ENCODE results near the gene EPB41L3.

EPB41L3 gene

DNA sequence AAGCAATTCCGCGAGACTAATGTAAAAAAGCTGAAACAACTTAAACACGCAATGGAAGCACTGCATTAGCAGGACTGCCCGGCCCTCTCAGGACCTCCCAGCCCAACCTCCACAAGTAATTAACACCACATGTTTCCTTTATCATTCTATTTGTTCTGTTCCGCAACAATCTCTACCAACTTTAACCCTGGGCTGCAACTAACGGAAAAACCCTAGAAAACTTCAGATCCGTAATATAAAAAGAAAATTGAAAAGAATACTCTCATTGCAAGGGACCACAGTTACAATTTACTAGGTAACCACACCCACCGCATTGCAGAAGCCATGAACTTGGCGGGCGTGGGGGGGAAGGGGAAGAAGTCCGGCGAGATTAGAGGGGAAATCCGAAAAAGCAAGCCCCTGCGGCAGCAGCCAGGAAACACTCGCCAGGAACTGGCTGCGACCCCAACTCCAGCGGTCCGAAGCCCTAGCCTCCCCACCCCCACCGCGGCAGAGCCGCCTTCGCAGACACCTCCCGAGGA, 1.2 kb downstream of the EPB41L3 start:
- Mint-ChIP-seq H3K27ac (no peak overlapping the region), H3K4me1 (no peaks in the 10 kb centered on the region), H3K9me3 (no peaks in the 10 kb centered on the region), H3K4me3 (no peak overlapping the region), H3K36me3 (no peaks in the 10 kb centered on the region)
- DNase-seq (ENCODE audit: low spot score in 2 of 2) (no peak), ATAC-seq (no peak)

DNA sequence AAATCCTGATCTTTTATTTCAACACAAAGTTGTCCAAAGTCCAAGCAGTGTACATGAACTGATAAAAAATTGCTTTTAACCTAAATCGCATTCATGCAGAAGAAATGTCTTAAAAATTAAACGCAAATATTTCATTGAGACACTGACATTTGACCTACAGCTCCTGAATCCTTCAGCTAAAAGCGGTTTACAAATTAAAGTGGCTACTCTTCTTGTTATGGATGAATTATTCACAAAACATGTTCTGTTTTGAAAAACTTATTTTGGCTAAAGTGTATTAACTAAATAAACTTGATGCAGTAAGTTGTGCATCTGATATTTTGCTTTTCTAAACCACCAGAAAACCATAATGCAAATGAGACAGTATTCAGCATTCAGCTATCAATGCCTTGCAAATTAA, 2.2 kb downstream of the EPB41L3 start:
- H3K27ac Mint-ChIP-seq = no peak overlapping the region

DNA sequence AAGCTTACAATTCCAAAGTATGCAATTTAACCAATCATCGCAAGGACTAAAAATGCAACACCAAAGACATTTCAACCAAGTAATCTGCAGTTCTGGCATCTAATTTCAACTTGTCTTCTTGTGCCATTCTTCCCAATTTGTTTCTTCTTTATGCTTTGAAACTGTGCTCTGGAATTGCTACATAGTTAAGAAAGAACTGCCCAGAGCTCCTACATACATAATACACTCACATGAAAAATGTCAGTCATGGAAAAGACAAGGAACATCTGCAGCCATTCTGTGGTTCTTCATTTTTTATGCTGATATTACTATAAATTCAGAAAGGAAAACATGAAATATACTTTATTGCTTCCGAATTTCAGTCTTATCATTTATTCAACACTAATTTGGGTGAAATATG, 4.4 kb downstream of the EPB41L3 start:
- Mint-ChIP-seq H3K36me3 (no peaks in the 10 kb centered on the region), H3K4me3 (no peak overlapping the region), H3K9me3 (no peaks in the 10 kb centered on the region), H3K4me1 (no peaks in the 10 kb centered on the region), H3K27ac (no peak overlapping the region)
- DNase-seq (ENCODE audit: low spot score in 2 of 2) = no peak
- ATAC-seq = no peak

More for the DNA sequence above, 2.2 kb downstream of the EPB41L3 start:
- H3K4me1 Mint-ChIP-seq = no peaks in the 10 kb centered on the region
- H3K9me3 Mint-ChIP-seq = no peaks in the 10 kb centered on the region
- H3K4me3 Mint-ChIP-seq = no peak overlapping the region
- ATAC-seq (no peak), DNase-seq (ENCODE audit: low spot score in 2 of 2) (no peak)
- H3K36me3 Mint-ChIP-seq = no peaks in the 10 kb centered on the region

DNA sequence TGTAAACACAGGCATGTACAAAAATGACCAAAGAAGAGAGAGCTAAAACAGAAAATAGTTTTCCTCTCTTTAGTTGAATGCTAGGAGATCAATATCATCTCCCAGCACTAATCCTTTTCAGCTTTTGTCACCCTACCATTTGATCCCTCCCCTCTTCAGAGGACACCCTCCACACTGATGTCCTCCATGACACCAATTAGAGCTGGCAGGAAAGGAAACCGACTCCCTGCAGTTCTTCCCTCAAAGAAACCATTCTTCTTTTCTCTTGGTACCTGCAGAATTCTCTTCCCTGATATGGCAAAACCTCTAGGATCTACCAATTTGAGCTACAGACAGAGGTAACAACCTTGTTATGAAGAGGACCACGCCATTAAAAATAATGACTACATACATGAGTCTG, 5.3 kb downstream of the EPB41L3 start:
- H3K4me3 Mint-ChIP-seq = no peak overlapping the region
- ATAC-seq = no peak
- no peak overlapping the region for H3K27ac Mint-ChIP-seq
- H3K4me1 Mint-ChIP-seq = no peaks in the 10 kb centered on the region
- no peaks in the 10 kb centered on the region for H3K36me3 Mint-ChIP-seq
- no peak for DNase-seq (ENCODE audit: low spot score in 2 of 2)
- no peaks in the 10 kb centered on the region for H3K9me3 Mint-ChIP-seq

DNA sequence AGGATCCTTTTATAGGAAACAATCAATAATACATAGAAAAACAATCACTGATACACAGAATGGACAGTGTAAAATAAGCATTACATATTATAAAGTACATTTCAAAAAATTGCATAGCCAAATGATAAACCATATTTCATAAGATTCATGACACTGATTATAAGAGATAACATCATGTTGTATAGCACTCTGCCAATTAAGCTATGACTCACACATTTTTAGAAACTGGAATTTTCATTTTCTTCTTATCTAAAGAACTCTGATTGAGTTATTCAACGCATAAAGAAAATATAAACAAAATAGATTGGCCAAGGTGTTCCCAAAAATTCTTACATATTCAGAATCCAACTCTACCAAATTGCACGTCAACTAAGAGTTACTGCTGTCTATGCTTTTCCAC, 5.9 kb downstream of the EPB41L3 start:
- DNase-seq (ENCODE audit: low spot score in 2 of 2) (no peak), ATAC-seq (no peak)
- H3K36me3 Mint-ChIP-seq = no peaks in the 10 kb centered on the region
- H3K4me1 Mint-ChIP-seq = no peaks in the 10 kb centered on the region
- no peak overlapping the region for H3K27ac Mint-ChIP-seq
- H3K4me3 Mint-ChIP-seq = no peak overlapping the region
- H3K9me3 Mint-ChIP-seq = no peaks in the 10 kb centered on the region

DNA sequence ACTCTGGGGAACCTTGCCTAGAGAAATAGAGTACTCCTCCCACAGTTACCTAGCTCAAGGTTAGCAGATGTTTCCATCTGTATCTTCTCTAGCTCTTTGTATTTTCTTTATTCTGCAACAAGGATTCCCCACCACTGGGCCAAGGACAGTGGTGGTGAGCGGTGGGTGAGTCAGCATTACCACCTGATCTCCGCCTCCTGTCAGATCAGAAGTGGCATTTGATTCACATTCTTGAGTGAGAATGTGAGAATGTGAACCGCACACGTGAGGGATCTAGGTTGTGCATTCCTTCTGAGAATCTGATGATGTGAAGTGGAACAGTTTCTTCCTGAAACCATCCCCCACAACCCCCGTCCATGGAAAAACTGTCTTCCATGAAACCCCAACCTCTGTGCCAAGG, 9.0 kb downstream of the EPB41L3 start:
- ATAC-seq (no peak), DNase-seq (ENCODE audit: low spot score in 2 of 2) (no peak)
- Mint-ChIP-seq H3K36me3 (no peaks in the 10 kb centered on the region), H3K9me3 (no peaks in the 10 kb centered on the region), H3K4me3 (no peak overlapping the region), H3K4me1 (no peaks in the 10 kb centered on the region), H3K27ac (no peak overlapping the region)

DNA sequence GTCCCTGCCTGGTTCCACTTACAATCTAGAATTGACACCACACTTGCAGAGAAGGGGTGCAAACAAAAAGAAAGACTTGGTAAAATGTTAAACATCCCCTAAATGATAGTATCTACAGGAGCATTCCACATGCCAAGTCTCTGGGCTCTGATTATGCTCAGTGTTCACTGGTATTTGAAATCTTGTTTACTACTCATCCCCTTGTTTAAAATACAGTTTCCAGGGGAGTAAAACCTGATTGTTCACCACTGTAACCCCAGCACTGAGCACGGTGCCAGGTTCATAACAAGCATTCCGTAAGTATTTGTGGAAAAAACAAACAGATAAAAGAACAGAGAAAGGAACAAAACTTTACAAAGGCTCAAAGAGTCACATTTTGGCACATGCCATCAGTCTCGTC, 11.7 kb downstream of the EPB41L3 start:
- no peaks in the 10 kb centered on the region for H3K36me3 Mint-ChIP-seq
- no peak overlapping the region for H3K27ac Mint-ChIP-seq
- no peak for ATAC-seq
- H3K4me1 Mint-ChIP-seq = no peaks in the 10 kb centered on the region
- H3K4me3 Mint-ChIP-seq = no peak overlapping the region
- no peaks in the 10 kb centered on the region for H3K9me3 Mint-ChIP-seq
- no peak for DNase-seq (ENCODE audit: low spot score in 2 of 2)

DNA sequence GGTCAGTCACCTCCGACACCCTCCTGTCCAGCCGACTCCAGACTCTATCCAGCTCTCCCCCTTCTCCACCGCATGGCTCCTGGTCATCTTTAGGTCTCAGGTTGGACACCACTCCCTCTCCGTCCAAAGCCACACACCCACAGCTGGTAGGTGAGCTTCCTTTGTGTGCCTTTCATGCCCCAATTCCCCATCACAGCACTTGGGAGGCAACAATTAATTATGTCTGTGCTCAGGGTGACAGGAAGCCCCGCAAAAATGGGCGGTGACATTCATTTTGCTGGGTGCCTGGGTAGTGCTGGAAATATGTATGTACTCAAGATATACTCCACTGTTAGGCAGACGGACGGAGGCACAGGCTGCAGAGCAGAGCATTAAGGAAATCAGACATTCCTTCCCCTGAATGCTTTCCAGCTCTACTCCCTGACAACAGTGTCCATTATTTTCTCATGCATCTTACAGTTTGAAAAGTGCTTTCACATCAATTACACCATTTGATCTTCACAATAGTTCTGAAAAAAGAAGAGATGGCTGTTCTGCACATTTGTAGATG, 13.1 kb downstream of the EPB41L3 start:
- no peak for DNase-seq (ENCODE audit: low spot score in 2 of 2)
- no peaks in the 10 kb centered on the region for H3K36me3 Mint-ChIP-seq
- H3K9me3 Mint-ChIP-seq = no peaks in the 10 kb centered on the region
- no peak overlapping the region for H3K27ac Mint-ChIP-seq
- no peak overlapping the region for H3K4me3 Mint-ChIP-seq
- no peaks in the 10 kb centered on the region for H3K4me1 Mint-ChIP-seq
- ATAC-seq = no peak

DNA sequence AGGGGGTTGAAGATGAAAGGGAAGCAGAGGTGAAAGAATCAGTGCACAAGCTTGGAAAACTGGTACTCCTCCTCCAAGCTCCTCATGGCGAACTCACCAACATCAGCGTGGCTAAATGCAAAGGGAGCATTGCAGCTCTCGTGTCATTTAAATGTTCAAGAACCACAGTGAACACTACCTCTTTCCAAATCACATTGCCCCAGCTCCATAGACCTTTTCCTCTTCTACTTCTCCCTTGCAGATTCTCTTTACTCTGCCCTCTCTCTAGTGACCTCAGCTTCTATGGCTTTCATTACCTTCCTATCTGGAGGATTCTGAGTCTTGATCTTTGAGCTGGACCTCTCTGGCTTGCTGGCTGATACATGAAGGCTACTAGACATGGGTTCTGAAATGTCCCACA, 14.3 kb downstream of the EPB41L3 start:
- DNase-seq (ENCODE audit: low spot score in 2 of 2) (no peak), ATAC-seq (no peak)
- H3K36me3 Mint-ChIP-seq = no peaks in the 10 kb centered on the region
- H3K4me1 Mint-ChIP-seq = no peaks in the 10 kb centered on the region
- H3K4me3 Mint-ChIP-seq = no peak overlapping the region
- no peak overlapping the region for H3K27ac Mint-ChIP-seq
- H3K9me3 Mint-ChIP-seq = no peaks in the 10 kb centered on the region

DNA sequence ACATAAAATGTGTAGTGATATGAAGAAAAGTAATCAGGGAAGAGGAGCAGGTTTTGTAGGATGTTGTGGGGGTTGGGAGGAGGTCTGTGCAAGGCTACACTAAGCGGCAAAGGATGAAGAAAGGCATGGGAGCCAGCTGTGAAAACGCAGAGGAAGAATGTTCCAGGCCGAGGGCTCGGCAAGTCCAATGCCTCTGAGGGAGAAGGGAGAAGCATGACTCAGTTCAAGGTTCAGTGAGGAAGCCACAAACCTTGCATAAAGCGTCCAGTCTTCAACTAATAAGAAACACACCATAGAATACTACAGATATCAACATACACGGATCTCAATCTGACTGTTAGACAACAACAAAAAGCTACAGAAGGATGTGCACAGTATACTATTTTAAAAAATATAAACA, 16.2 kb downstream of the EPB41L3 start:
- Mint-ChIP-seq H3K4me3 (no peak overlapping the region), H3K9me3 (no peaks in the 10 kb centered on the region), H3K36me3 (no peaks in the 10 kb centered on the region), H3K4me1 (no peaks in the 10 kb centered on the region), H3K27ac (no peak overlapping the region)
- no peak for DNase-seq (ENCODE audit: low spot score in 2 of 2)
- no peak for ATAC-seq

DNA sequence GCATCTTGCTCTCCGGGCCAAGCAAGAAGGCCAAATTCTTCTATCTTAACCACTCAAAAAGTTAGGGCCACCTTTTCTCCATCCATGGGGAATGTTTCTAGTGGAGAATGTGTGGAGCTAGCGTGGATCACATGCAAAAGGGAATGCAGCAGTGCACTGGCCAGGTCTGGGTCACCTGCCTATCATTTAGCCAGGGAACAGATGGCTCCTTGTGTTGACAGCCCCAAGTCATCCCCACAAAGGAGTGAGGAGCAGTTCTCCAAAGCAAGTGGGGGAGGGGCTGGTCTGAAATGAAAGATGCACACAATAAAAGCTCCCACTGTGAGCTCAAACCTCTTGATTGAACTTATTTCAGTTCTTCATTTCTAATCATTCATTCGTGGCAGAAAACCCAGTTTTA, 19.1 kb downstream of the EPB41L3 start:
- Mint-ChIP-seq H3K36me3 (no peaks in the 10 kb centered on the region), H3K27ac (no peak overlapping the region), H3K4me3 (no peak overlapping the region), H3K4me1 (no peaks in the 10 kb centered on the region), H3K9me3 (no peaks in the 10 kb centered on the region)
- ATAC-seq = no peak
- no peak for DNase-seq (ENCODE audit: low spot score in 2 of 2)

DNA sequence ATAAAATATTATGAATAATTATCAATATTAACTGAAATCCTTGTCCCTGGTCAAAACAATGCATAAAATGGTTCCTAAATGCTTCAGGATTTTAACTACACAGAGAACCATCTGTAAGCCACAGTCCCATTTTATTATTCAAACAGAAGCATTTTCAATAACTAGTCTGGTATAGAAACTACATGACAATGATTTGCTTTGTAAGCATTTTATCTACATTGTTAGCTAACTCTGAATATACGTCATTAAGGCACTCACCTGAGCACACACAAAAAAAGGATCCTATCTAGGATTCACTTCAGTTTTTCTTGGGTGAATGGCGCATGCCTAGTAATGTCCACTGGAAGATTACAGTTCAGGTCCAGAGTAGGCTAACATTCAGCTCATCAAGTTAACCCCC, 22.8 kb downstream of the EPB41L3 start:
- no peaks in the 10 kb centered on the region for H3K4me1 Mint-ChIP-seq
- no peak overlapping the region for H3K4me3 Mint-ChIP-seq
- ATAC-seq = no peak

DNA sequence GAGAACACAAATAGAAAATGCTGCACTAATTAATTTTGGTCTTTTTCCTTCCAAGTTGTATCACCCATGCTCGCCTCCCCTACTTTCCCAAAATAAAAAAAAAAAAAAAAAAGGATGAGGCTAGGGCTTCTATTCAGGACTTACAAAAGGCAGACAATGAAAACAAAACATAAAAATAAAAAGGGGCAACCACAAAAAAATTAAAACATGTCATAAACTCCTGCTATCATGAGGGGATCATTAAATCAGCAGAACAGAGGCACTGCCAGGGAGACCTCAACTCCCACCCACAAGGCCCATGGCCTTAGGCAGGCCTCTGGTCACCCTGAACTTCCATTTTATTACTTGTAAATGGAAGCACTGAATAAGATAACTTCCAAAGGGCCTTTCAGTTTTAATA, 23.3 kb downstream of the EPB41L3 start:
- Mint-ChIP-seq H3K27ac (no peak overlapping the region), H3K9me3 (peaks cover 3% of the 10 kb centered on the region), H3K36me3 (no peaks in the 10 kb centered on the region), H3K4me3 (no peak overlapping the region), H3K4me1 (no peaks in the 10 kb centered on the region)
- no peak for ATAC-seq
- DNase-seq (ENCODE audit: low spot score in 2 of 2) = no peak

More for the DNA sequence above, 22.8 kb downstream of the EPB41L3 start:
- no peaks in the 10 kb centered on the region for H3K36me3 Mint-ChIP-seq
- peaks cover 3% of the 10 kb centered on the region for H3K9me3 Mint-ChIP-seq
- no peak overlapping the region for H3K27ac Mint-ChIP-seq
- no peak for DNase-seq (ENCODE audit: low spot score in 2 of 2)

DNA sequence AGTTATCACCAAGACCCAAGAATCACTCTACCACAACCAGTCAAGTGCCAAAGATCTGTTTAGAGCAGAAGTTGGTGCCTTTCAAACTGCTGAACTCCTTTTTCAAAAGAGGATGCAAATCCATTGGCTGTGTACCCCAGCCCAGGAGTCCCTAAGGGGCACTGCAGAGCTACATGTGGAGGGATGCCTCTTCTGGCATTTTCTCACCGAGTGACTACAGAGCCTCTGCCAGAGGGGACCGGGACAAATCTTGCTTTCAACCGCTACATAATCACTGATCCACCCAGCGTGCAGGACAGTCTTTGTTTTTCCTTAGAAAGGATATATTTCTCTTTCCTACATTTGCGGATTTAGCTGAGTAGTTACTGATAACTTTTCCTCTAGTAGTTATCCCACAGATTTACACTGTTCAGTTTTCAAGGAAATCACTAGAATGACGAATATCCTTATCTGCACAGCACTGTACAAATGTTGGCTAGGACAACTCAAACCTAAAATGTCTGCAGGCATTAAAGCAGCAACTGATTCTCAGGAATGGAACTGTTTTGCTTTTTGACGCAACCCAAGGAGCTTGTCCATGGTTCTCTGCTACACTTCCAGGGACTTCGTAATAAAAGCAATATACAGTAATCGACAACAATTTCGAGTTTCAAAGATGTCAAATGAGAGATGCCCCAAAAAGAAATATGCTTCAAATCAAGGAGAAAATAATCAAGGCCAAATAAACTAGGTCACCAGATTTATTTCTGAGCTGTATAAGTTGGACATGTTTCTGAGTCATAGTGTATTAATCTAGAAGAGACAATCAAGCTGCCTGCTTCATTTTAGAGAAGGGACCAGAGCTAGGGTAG, 24.1 kb downstream of the EPB41L3 start:
- no peak overlapping the region for H3K4me3 Mint-ChIP-seq
- H3K9me3 Mint-ChIP-seq = peaks cover 3% of the 10 kb centered on the region
- no peaks in the 10 kb centered on the region for H3K36me3 Mint-ChIP-seq
- no peak for ATAC-seq
- H3K27ac Mint-ChIP-seq = no peak overlapping the region
- no peaks in the 10 kb centered on the region for H3K4me1 Mint-ChIP-seq
- no peak for DNase-seq (ENCODE audit: low spot score in 2 of 2)

DNA sequence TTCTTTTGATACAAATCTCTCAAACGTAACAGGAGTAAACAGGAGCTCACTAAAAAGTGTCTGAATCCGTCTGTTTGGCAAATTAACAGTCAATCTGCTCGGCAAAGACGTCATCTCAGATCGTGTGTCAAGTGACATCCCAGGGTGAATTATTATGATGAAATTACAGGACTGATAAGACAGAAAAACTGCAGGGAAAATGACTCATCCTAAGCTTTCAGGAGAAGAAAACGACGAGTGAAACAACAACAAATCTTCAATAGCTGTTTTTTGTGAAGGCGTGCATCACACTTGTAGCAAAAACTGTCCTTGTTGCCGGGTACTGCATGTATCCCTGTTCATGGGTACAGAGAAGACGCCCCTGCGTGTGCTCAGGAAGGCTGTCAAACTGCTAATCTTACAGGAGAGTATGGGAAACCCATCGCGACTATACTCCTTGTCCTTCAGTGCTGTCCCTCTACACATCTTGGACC, 24.9 kb downstream of the EPB41L3 start:
- ATAC-seq (no peak), DNase-seq (ENCODE audit: low spot score in 2 of 2) (no peak)
- no peak overlapping the region for H3K27ac Mint-ChIP-seq
- no peak overlapping the region for H3K4me3 Mint-ChIP-seq
- no peaks in the 10 kb centered on the region for H3K36me3 Mint-ChIP-seq
- peaks cover 3% of the 10 kb centered on the region for H3K9me3 Mint-ChIP-seq
- H3K4me1 Mint-ChIP-seq = no peaks in the 10 kb centered on the region

DNA sequence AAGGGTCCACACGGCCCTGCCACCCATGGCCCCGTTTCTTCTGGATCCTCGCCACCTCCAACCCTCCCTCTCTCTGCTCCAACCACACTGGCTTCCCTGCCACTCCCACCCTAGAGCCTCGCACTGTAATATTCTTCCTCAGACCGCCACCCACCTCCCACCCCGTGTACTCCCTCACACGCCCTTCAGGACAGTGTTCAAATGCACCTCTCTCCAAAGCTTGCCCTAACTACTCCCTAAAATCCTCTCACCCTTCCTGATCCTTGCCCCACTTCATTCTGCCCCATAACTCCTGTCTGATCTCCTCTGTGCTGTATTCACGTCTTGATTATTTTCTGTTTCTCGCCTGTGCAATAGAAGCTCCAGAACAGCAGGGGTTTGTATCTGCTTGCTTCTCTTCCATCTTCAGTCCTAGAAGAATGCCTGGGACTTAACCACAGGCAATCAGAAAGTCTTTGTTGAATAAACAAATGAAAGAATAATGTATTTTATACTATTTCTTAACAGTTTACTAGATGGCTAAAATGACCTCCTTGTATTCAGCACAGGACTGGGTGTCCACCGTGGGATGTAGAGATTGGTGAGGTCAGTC, 25.5 kb downstream of the EPB41L3 start:
- H3K4me3 Mint-ChIP-seq = no peak overlapping the region
- peaks cover 3% of the 10 kb centered on the region for H3K9me3 Mint-ChIP-seq
- DNase-seq (ENCODE audit: low spot score in 2 of 2) (no peak), ATAC-seq (no peak)
- H3K4me1 Mint-ChIP-seq = no peaks in the 10 kb centered on the region
- no peaks in the 10 kb centered on the region for H3K36me3 Mint-ChIP-seq
- no peak overlapping the region for H3K27ac Mint-ChIP-seq
